ENCODE data around the gene TMTC1. TPM values are rescaled to one million over a fixed set of nuclear protein-coding genes. Genes with fewer than 3 reads are reported as not detected.

Gene TMTC1
- total RNA-seq, 1 experiment from 2014 or later = 4.8 TPM

- no peaks in the 10 kb centered on the region for H3K9me3 ChIP-seq (ENCODE audit: insufficient read depth, low read depth)
- H3K4me2 ChIP-seq = no peak overlapping the region
- no peaks in the 10 kb centered on the region for H3K27me3 ChIP-seq (ENCODE audit: insufficient read depth, low read depth)
- H3K36me3 ChIP-seq (ENCODE audit: low read depth) = no peaks in the 10 kb centered on the region
- BruUV-seq (replicated peaks) = no TSS peak
- TF ChIP-seq CTCF (conservative IDR thresholded peaks at IDR 0.05) = no peak
- no peak for TF ChIP-seq EZH2 (IDR thresholded peaks at IDR 0.05; ENCODE audit: low read depth)
- no peaks in the 10 kb centered on the region for H3F3A ChIP-seq (ENCODE audit: insufficient read depth, low read depth)
- H4K20me1 ChIP-seq (ENCODE audit: insufficient read depth) = no peaks in the 10 kb centered on the region
- no peak for DNase-seq
- H3K9me2 ChIP-seq (ENCODE audit: insufficient read depth) = no peaks in the 10 kb centered on the region; the same call in 1 of the 2 replicates
- intact Hi-C loops (cut with micrococcal nuclease; ENCODE audit: unreplicated experiment) = no loop called here
- H3K4me1 ChIP-seq (replicated peaks; ENCODE audit: insufficient read depth) = no peaks in the 10 kb centered on the region
- CTCF ChIA-PET = no interaction called here
- no peak overlapping the region for H2AFZ ChIP-seq
- H3K4me3 ChIP-seq = no peak overlapping the region
- POLR2A ChIA-PET (ENCODE audit: unreplicated experiment) = no interaction called here
- no peaks in the 10 kb centered on the region for H3K79me2 ChIP-seq (ENCODE audit: low read depth)
- no peak overlapping the region for H3K27ac ChIP-seq
Measured at GRCh38 chr12:29574500-29574899, 209.2 kb downstream of the TMTC1 start.

- H3K4me2 ChIP-seq = no peak overlapping the region
- ChIA-PET CTCF (no interaction called here), POLR2A (ENCODE audit: unreplicated experiment) (no interaction called here)
- intact Hi-C loops (cut with micrococcal nuclease; ENCODE audit: unreplicated experiment) = no loop called here
- TF ChIP-seq CTCF (conservative IDR thresholded peaks at IDR 0.05) = no peak
- no peak for TF ChIP-seq EZH2 (IDR thresholded peaks at IDR 0.05; ENCODE audit: low read depth)
- no peak overlapping the region for H3K27ac ChIP-seq
- H3K36me3 ChIP-seq (ENCODE audit: low read depth) = no peaks in the 10 kb centered on the region
- H3K4me1 ChIP-seq (replicated peaks; ENCODE audit: insufficient read depth) = no peaks in the 10 kb centered on the region
- H3K27me3 ChIP-seq (ENCODE audit: insufficient read depth, low read depth) = no peaks in the 10 kb centered on the region
- DNase-seq = no peak
- BruUV-seq (replicated peaks) = no TSS peak
- H4K20me1 ChIP-seq (ENCODE audit: insufficient read depth) = no peaks in the 10 kb centered on the region
- H3K9me2 ChIP-seq (ENCODE audit: insufficient read depth) = no peaks in the 10 kb centered on the region
- no peak overlapping the region for H2AFZ ChIP-seq
- H3K4me3 ChIP-seq = no peak overlapping the region
- H3K9me3 ChIP-seq (ENCODE audit: insufficient read depth, low read depth) = no peaks in the 10 kb centered on the region
- H3F3A ChIP-seq (ENCODE audit: insufficient read depth, low read depth) = no peaks in the 10 kb centered on the region
- no peaks in the 10 kb centered on the region for H3K79me2 ChIP-seq (ENCODE audit: low read depth)
Measured at GRCh38 chr12:29572938-29573337, 210.8 kb downstream of the TMTC1 start.

- TF ChIP-seq CTCF (conservative IDR thresholded peaks at IDR 0.05) = no peak
- TF ChIP-seq EZH2 (IDR thresholded peaks at IDR 0.05; ENCODE audit: low read depth) = no peak
- ChIA-PET POLR2A (ENCODE audit: unreplicated experiment) (no interaction called here), CTCF (no interaction called here)
Measured at GRCh38 chr12:29572464-29572863, 211.3 kb downstream of the TMTC1 start.

More at GRCh38 chr12:29572464-29572863, 211.3 kb downstream of the TMTC1 start:
- Histone ChIP-seq H3K79me2 (ENCODE audit: low read depth) (no peaks in the 10 kb centered on the region), H3K9me3 (ENCODE audit: insufficient read depth, low read depth) (no peaks in the 10 kb centered on the region), H3K27ac (no peak overlapping the region), H4K20me1 (ENCODE audit: insufficient read depth) (no peaks in the 10 kb centered on the region), H3K9me2 (ENCODE audit: insufficient read depth) (no peaks in the 10 kb centered on the region), H3K4me1 (replicated peaks; ENCODE audit: insufficient read depth) (no peaks in the 10 kb centered on the region), H3K36me3 (ENCODE audit: low read depth) (no peaks in the 10 kb centered on the region), H3K4me3 (no peak overlapping the region), H3K4me2 (no peak overlapping the region), H3F3A (ENCODE audit: insufficient read depth, low read depth) (no peaks in the 10 kb centered on the region), H3K27me3 (ENCODE audit: insufficient read depth, low read depth) (no peaks in the 10 kb centered on the region), H2AFZ (no peak overlapping the region)
- no TSS peak for BruUV-seq (replicated peaks)
- intact Hi-C loops (cut with micrococcal nuclease; ENCODE audit: unreplicated experiment) = no loop called here
- DNase-seq = no peak
